Measurements from ENCODE around the gene CELF2. TPM values are rescaled to one million over a fixed set of nuclear protein-coding genes. Genes with fewer than 3 reads are reported as not detected.

Gene CELF2
- total RNA-seq, 2 experiments from 2014 or later = 197 to 205 TPM

- TF ChIP-seq CTCF (IDR thresholded peaks at IDR 0.05) = no peak
- ChIA-PET POLR2A (no interaction called here), CTCF (no interaction called here)
- Mint-ChIP-seq H3K27ac (no peak overlapping the region), H3K9me3 (no peaks in the 10 kb centered on the region), H3K4me1 (ENCODE audit: low read depth) (no peaks in the 10 kb centered on the region), H3K27me3 (peaks cover 23% of the 10 kb centered on the region), H3K36me3 (ENCODE audit: low read depth) (no peaks in the 10 kb centered on the region), H3K4me3 (no peak overlapping the region)
- H3K4me1 ChIP-seq (ENCODE audit: insufficient read depth, low read length) = no peaks in the 10 kb centered on the region
- H3K9me3 ChIP-seq (ENCODE audit: control insufficient read depth in 1 of 2, insufficient read depth in 1 of 2, low read length in 2 of 2) = no peaks in the 10 kb centered on the region
- H3K27me3 ChIP-seq (ENCODE audit: control insufficient read depth in 1 of 2, insufficient read depth in 2 of 2, low read length in 2 of 2) = peaks cover 0 to 6% of the 10 kb centered on the region in 2 experiments
- no peak overlapping the region for H3K27ac ChIP-seq (ENCODE audit: low read depth in 1 of 2, low read length in 2 of 2)
- no peaks in the 10 kb centered on the region for H3K36me3 ChIP-seq (ENCODE audit: insufficient read depth, low read length)
- H3K4me3 ChIP-seq (ENCODE audit: low read length) = no peak overlapping the region
- no peak for ATAC-seq (ENCODE audit: poor library complexity)
- intact Hi-C loops (cut with DNase I, micrococcal nuclease) = no loop called here
- no peak for DNase-seq
Measured at GRCh38 chr10:11002485-11002884, 15.2 kb upstream of the CELF2 start.

GRCh38 chr10:11002916-11003315 lies 14.8 kb upstream of the CELF2 start:
- H3K4me3 Mint-ChIP-seq = no peak overlapping the region
- intact Hi-C loops (cut with DNase I, micrococcal nuclease) = no loop called here

GRCh38 chr10:11003679-11004078 lies 14.0 kb upstream of the CELF2 start:
- no peaks in the 10 kb centered on the region for H3K9me3 Mint-ChIP-seq
- CTCF ChIA-PET = no interaction called here
- Histone ChIP-seq H3K4me1 (ENCODE audit: insufficient read depth, low read length) (no peaks in the 10 kb centered on the region), H3K9me3 (ENCODE audit: control insufficient read depth in 1 of 2, insufficient read depth in 1 of 2, low read length in 2 of 2) (no peaks in the 10 kb centered on the region), H3K36me3 (ENCODE audit: insufficient read depth, low read length) (no peaks in the 10 kb centered on the region), H3K27me3 (ENCODE audit: control insufficient read depth in 1 of 2, insufficient read depth in 2 of 2, low read length in 2 of 2) (peaks cover 5 to 12% of the 10 kb centered on the region in 2 experiments), H3K4me3 (ENCODE audit: low read length) (no peak overlapping the region), H3K27ac (ENCODE audit: low read depth in 1 of 2, low read length in 2 of 2) (no peak overlapping the region)
- intact Hi-C loops (cut with DNase I, micrococcal nuclease) = no loop called here
- POLR2A ChIA-PET = no interaction called here
- H3K27me3 Mint-ChIP-seq = peaks cover 35% of the 10 kb centered on the region
- H3K27ac Mint-ChIP-seq = no peak overlapping the region
- no peaks in the 10 kb centered on the region for H3K36me3 Mint-ChIP-seq (ENCODE audit: low read depth)
- no peak for ATAC-seq (ENCODE audit: poor library complexity)
- TF ChIP-seq CTCF (IDR thresholded peaks at IDR 0.05) = no peak
- H3K4me3 Mint-ChIP-seq = no peak overlapping the region
- no peak for DNase-seq
- H3K4me1 Mint-ChIP-seq (ENCODE audit: low read depth) = peaks cover 5% of the 10 kb centered on the region

More at GRCh38 chr10:11002916-11003315, 14.8 kb upstream of the CELF2 start:
- Mint-ChIP-seq H3K4me1 (ENCODE audit: low read depth) (no peaks in the 10 kb centered on the region), H3K9me3 (no peaks in the 10 kb centered on the region), H3K27ac (no peak overlapping the region), H3K36me3 (ENCODE audit: low read depth) (no peaks in the 10 kb centered on the region), H3K27me3 (peaks cover 28% of the 10 kb centered on the region)
- Histone ChIP-seq H3K36me3 (ENCODE audit: insufficient read depth, low read length) (no peaks in the 10 kb centered on the region), H3K4me3 (ENCODE audit: low read length) (no peak overlapping the region), H3K27ac (ENCODE audit: low read depth in 1 of 2, low read length in 2 of 2) (no peak overlapping the region), H3K27me3 (ENCODE audit: control insufficient read depth in 1 of 2, insufficient read depth in 2 of 2, low read length in 2 of 2) (peaks cover 0 to 10% of the 10 kb centered on the region in 2 experiments), H3K4me1 (ENCODE audit: insufficient read depth, low read length) (no peaks in the 10 kb centered on the region), H3K9me3 (ENCODE audit: control insufficient read depth in 1 of 2, insufficient read depth in 1 of 2, low read length in 2 of 2) (no peaks in the 10 kb centered on the region)
- ChIA-PET POLR2A (no interaction called here), CTCF (no interaction called here)
- TF ChIP-seq CTCF (IDR thresholded peaks at IDR 0.05) = no peak
- no peak for DNase-seq
- ATAC-seq (ENCODE audit: poor library complexity) = no peak
